VCaP (cell line): Measurements from ENCODE around the gene SOHLH2.

ENCODE experiments used
- H3K27ac ChIP-seq: fragments of 450-650 bp; 2 replicates; pipeline ENCODE4 v1.5.1; 2017
- TF ChIP-seq, protein P1 (sequence below): fragments of 450-650 bp; conservative IDR thresholded peaks from 2 replicates; pipeline ENCODE4 v1.5.1; 2017; ENCODE audit warnings: mild to moderate bottlenecking, moderate library complexity

SOHLH2 gene

DNA sequence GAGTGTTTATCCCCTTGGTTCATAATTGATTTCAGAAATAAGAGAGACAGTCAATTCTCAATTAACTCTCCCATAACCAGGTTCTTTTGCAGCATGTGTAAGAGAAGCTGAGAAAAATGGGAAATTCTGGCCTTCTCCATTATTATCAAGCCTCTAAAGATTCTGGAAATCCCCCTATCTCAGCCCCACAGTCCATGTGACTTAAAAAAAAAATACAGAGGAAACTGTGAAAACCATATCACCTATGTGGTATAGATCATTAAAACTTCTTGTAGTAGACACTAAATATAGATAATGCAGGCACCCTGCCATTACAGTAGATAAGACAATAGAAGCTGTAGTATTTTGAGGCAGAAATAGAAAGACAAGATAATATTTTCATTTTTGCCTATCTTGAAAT lies 34.3 kb upstream of the SOHLH2 start:
- no peak overlapping the region for H3K27ac ChIP-seq
- TF ChIP-seq, protein P1, sequence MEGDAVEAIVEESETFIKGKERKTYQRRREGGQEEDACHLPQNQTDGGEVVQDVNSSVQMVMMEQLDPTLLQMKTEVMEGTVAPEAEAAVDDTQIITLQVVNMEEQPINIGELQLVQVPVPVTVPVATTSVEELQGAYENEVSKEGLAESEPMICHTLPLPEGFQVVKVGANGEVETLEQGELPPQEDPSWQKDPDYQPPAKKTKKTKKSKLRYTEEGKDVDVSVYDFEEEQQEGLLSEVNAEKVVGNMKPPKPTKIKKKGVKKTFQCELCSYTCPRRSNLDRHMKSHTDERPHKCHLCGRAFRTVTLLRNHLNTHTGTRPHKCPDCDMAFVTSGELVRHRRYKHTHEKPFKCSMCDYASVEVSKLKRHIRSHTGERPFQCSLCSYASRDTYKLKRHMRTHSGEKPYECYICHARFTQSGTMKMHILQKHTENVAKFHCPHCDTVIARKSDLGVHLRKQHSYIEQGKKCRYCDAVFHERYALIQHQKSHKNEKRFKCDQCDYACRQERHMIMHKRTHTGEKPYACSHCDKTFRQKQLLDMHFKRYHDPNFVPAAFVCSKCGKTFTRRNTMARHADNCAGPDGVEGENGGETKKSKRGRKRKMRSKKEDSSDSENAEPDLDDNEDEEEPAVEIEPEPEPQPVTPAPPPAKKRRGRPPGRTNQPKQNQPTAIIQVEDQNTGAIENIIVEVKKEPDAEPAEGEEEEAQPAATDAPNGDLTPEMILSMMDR = no peak

GRCh38 chr13:36244990-36245389 lies 30.6 kb upstream of the SOHLH2 start:
- H3K27ac ChIP-seq = no peak overlapping the region
- TF ChIP-seq, protein P1 = no peak

- TF ChIP-seq, protein P1 = no peak
- H3K27ac ChIP-seq = no peak overlapping the region
Observed at GRCh38 chr13:36244073-36244472, 29.7 kb upstream of the SOHLH2 start.

GRCh38 chr13:36242761-36243160 lies 28.4 kb upstream of the SOHLH2 start:
- H3K27ac ChIP-seq = no peak overlapping the region
- TF ChIP-seq, protein P1 = no peak

DNA sequence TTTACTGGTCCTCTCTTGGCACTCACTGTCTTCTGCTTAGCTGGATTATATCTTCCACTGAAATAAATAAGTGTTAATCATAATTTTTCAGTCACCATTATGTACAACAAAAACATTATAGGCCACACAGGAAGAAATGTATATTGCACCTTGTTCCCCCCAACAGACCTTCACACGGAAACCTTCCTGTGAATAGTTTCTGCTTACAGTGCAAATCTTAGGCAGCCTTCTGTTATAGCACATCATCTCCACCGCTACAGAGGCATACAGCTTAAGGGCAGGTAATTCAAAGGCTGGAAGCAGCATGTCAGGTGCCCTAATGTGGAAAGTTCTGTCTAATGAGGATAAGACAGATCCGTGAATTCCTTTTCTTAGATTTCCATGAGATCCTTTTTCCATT lies 16.9 kb upstream of the SOHLH2 start:
- H3K27ac ChIP-seq = no peak overlapping the region
- TF ChIP-seq, protein P1 = no peak

DNA sequence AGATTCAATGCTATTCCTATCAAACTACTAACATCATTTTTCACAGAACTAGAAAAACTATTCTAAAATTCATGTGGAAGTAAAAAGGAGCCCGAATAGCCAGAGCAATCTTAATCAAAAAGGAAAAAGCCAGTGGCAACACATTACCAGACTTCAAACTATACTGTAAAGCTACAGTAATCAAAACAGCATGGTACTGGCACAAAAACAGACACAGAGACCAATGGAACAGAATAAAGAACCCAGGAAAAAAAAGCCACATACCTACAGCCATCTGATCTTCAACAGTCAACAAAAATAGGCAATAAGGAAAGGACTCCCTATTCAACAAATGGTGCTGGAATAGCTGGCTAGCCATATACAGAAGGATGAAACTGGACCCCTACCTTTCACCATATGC lies 10.4 kb upstream of the SOHLH2 start:
- no peak overlapping the region for H3K27ac ChIP-seq
- TF ChIP-seq, protein P1 = no peak

GRCh38 chr13:36219883-36220282 lies 5.5 kb upstream of the SOHLH2 start:
- no peak overlapping the region for H3K27ac ChIP-seq
- TF ChIP-seq, protein P1 = no peak

GRCh38 chr13:36217456-36217855 lies 3.1 kb upstream of the SOHLH2 start:
- TF ChIP-seq, protein P1 = no peak

More at GRCh38 chr13:36217456-36217855, 3.1 kb upstream of the SOHLH2 start:
- H3K27ac ChIP-seq = no peak overlapping the region
